DMS53 treated with DMSO at 0.1 percent for 48 hours (cell line): ENCODE data around the gene OR6S1.
"Not testable (repeated sequence)": the region's sequence is repeated elsewhere in the genome, so short reads cannot be mapped to it uniquely, and the experiment has no call there.

Experiments used
- DNase-seq: peaks from one replicate; lab custom pipeline; 2025; ENCODE audit not compliant: unreplicated experiment; lab: John Stamatoyannopoulos, UW

OR6S1 gene

DNA sequence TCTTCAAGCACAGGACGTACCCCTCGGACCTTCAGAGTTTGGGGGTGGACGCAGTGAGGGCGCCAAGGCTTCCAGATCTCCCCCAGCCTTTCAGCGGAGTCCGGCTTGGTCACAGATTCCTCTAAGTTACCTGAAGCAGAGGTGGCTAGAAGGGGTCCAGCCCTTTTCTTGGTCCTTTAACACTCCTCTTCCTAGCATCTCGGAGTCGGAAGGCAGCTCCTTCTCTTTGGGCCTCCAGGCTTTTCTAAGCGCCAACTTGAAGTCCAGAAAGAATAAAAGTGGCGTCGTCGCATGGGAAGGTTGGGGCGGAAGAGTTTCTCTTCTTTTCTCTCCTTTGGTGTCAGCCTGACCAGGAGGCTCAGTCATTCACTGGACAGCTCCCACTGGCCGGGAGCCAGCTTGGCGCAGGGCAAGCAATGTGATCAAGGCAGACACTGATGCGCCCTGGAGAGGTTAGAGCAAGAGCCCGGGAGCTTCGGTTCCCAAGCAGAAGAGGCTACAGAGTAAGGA, 9.6 kb downstream of the OR6S1 start:
- no peak for DNase-seq

DNA sequence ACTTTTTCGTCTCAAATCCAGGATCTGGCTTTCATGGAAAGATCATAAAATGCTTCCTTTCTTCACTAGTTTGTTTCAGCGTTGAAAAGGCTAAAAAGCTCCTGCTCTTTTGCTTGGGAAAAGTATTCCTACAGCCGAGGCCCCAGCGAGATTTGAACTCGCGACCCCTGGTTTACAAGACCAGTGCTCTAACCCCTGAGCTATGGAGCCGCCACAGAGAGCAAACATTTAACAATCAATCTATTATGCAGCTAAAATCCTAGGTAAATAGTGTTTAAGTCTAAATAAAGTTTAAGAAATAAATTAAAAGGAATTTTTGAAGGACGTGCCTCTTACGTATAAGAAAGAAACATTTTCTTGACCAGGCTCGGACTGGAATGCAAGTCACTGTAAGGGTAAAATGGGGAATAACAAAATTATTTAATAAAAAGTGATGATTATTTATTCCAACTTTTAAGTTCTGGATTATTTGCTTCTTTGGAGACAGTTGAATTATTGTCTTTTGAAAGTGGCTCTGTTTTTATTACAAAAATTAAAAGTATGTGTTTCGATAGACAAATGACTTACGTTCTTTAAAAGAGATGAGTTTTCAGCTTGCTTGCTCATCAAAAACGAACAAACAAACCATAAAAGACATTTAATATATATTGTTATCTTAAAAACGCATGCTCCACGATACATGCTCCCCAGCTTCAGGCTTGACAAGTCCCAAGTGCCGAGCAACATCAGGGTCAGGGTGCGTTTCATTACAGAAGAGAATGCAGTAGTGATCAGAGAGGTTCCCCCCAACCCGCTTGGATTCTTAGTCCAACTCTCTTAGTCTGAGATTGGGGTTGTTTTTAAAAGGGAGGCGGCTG, 10.2 kb downstream of the OR6S1 start:
- DNase-seq: no peak

DNA sequence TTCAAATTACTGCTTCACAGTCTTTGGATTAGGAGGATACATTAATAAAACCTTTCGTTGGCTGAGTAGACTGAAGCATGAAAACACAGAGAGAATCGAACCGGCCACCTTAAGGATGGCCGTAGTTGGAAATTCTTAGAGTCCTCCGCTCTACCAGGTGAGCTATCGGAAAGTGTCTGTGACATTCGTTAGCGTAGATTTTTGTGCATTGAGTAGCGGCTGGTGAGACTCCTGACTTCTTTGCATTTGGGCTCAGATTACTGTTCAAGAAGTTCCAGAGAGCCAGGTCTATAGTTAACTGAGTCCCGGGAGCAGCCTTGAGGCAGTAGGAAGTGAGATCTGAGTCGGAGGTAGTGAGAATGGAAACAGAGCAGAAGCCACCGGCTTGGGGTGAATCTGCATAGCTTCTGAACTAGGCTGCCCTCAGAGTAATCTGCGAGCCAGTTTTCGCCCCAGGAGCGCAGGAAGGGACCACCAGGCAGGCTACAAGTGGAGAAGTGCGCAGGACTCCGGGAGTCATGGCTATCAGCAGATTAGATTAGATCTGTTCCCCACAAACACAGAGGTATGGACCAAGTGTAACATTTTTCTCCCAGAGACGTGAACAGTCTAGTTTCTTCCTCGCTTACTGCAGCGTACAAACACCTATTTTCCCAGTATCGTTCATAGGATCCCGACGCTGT, 11.0 kb downstream of the OR6S1 start:
- no peak for DNase-seq

DNA sequence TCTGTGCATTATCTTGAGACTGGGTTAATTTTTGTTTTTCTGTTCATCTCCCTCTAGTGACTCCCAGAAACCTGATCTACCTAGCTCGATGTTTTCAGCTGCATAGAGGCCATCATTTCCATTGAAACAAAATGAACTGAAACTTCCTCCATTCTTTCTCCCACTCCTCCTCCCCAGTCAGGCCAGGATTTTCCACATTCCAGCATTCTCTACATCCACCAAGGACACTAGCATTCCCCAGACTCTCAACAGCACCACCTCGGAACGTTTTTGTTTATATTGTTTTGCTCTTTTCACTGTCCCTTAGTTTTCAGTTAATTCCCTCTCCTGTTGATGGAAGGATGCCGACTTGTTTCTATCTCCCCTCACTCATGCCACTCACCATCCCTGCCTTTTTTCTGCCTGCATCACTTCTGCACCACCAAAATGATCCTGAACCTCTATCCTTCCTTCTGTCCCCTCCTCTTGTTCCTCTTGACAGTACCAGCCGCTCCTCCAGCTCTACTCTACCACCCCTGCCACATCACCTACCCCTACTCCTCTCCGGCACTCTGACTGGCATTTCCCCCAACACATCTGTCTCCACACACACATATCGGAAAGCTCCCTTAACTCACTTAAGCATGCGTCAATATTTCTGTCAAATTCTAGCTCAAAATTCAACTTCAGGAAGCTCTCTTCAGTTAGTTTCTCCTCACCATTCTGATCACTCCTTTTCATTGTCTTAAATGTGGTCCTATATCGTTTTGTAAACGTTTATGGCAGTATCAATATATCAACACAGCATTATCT, 13.2 kb downstream of the OR6S1 start:
- no peak for DNase-seq

DNA sequence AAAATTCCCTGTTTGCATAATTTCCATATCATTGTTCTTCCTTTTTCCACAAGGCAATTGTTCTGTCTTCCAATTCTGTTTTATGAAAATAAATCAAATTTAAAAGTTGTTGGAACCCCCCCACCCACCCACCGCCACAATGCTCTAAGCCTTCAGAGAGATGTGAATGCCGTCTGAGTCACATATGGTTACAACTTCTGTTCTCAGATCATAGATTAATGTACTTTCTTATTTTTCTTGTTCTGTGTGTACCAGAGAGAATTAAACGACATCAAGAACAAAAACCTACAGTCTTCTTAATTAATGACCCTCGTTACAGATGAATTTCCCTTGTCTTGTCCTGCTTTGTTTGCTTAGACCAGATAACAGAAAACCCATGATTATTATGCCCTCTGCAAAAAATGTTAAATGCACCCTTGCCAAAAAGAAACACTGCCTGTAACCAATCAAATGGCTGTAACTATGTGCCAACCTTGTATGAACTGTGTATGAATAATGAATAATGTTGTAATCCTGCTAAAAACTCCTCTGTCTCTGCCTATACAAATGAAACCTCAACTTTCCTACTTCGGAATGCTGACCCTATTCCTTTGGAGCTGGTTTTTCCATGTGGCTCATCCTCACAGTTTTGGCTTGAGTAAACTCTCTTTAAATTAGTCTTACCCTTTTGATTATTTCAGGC, 14.0 kb downstream of the OR6S1 start:
- DNase-seq: no peak

DNA sequence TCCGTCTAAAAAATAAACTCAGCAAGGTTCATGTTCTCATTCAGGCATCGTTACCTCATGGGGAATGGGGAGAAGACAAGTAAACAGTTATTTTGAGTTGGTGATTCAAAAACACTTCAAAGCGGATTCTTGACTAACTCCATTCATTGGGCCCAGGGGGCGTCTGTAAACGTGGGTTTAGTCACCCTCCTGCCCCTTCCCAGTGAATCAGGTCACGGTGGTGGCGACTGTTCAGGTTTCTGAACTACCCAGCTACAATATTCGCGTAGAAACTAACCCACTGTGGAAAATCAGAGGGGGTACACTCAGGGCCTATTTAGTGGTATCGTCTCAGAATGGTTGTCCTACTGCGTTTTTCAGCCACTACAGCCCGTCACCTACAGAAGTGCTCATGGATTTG, 15.2 kb downstream of the OR6S1 start:
- DNase-seq: no peak

DNA sequence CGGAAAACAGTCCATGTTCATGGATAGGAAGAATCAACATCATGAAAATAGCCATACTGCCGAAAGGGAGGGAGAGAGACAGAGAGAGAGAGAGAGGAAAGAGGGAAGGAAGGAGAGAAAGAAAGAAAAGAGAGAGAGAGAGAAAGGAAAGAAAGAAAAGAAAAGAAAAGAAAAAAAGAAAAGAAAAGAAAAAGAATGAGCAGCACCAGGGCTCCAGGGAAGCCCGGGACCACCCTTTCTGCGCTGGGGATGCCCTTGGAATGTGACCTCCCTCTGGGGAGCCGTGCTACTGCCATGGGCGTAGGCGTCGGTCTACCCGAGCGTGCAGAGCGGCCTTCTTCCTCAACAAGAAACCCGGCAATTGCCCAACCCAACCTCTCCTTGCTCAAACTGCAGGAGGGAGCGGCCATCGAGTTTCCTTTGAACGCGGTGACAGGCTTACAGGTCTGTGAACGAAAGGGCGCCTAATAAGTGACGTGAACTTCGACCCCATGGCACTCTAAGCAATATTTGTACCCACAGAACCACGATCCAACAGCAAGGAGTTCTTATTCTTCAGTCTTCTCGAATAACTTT, 16.9 kb downstream of the OR6S1 start:
- DNase-seq: no peak

DNA sequence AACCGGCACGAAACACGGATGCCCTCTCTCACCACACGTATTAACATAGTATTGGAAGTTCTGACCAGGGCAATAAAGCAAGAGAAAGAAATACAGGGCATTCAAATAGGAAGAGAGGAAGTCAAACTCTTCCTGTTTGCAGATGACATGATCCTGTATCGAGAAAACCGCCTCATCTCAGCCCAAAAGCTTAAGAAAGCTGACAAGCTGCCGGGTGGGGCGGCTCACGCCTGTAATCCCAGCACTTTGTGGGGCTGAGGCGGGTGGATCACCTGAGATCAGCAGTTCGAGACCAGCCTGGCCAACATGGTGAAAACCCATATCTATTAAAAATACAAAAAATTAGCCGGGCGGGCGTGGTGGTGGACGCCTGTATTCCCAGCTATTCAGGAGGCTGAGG, 17.7 kb downstream of the OR6S1 start:
- DNase-seq: no peak

DNA sequence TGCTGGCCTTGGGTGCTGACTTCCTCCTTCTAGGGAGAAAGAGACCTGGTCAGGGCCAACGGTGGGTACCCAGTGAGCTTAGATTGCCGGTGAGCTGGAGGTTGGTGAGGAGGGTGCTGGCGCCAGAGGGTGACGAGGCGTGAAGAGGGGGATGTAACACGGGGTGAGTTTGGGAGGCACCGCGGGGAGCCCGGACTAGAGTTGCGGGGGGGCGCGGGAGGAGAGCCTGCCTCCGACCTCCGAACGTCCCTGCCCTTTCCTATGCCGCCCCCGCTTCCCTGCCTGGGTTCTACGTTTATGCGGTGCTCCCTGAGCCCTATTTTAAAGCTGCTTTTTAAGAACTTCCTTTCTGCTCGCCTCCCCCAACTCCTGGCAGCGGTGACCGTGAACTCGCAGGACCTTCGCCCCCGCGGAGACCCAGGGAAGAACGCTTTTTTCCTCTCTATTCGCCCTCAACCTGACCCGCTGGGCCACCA, 18.6 kb downstream of the OR6S1 start:
- no peak for DNase-seq

DNA sequence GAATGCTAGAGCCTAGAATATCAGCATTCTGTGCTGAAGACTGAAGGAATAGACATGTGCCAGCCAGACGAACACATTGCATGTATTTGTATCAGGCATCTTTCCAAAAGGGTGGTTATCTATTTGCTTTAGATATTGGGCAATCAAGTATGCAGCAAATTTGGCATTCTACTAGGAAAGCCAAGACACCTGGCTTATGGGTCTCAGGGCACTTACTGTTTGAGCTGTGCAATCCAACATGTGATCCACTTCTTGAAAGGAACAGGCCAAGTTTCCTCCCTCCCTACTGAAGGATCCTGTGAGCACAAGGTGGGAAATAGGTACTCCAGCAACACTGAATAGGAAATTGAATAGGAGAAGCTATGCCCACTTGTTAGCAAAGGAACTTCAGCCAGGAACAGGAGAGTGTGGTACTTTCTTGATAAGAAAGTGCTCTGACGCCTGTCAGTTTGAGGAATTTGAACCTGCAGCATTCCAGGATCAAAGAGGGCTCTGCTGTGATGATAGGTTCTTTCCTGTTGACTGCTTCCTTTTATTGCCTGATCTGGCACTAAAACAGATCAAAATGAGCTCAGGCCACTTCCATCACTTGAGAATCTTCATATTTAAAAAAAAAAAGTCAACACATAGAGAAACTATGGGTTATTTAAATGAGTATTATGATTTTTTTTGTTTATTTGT, 20.6 kb downstream of the OR6S1 start:
- DNase-seq: no peak

DNA sequence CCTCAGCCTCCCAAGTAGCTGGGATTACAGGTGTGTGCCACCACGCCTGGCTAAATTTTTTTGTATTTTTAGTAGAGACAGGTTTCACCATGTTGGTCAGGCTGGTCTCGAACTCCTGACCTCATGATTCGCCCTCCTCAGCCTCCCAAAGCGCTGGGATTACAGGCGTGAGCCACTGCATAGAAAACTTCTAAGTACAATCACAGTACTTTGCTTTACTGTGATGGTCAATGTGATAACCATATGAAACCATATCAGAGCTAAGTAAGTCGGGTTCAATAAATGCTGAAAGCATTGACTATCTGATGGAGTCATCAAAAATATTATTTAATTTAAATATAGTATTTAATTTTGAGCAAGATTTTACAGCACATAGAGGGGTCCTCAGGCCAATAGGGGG, 21.8 kb downstream of the OR6S1 start:
- not testable (repeated sequence) for DNase-seq

DNA sequence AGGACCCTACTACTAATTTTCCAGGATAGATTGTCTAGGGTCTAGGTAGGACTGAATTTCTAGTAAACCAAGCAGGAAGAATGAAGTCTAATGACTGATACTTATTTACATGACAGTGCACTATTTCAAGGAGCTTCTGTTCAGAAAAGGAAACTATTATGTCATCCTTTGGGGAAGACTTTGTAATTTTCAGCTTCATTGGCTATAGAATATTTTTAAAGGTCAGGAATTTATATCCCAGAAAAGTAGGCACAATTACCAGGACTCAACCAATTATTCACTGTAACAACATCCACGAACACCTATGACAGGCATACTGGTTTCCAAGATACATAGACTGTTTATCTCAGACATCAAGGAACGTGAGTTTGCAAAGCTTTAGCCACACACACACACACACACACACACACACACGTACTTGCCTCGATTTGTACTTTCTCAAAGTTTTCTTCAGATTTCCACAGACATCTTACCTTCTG, 23.2 kb downstream of the OR6S1 start:
- DNase-seq: no peak

DNA sequence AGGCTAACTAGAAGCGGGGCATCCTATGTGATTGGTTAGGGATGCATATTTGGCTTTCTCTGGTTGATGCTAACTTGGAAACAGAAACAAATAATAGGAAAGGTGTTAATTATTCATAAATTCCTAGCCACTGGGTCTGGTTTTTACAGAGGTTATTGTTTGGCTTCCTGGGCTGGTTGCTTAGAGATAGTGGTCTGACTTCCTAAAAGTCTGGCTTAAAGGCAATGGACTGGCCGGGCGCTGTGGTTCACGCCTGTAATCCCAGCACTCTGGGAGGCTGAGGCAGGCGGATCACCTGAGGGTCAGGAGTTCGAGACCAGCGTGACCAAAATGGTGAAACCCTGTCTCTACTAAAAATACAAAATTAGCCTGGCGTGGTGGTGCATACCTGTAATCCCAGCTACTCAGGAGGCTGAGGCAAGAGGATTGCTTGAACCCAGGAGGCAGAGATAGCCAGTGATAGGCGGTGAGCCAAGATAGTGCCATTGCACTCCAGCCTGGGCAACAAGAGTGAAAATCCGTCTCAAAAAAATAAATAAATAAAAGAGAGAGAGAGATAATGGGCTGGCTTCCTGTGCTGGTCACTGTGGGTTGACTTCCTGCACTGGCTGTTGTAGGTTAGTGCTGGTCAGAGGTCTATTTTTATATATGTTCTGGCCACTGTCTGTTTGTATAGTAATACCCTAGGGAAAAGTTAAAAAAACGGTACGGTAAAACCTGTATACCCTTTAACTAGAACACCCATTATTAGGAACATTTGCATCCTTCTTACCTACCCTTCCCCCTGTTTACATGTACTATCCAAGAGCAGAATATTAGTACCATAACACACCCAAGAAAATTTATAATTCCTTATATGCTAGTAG, 24.1 kb downstream of the OR6S1 start:
- DNase-seq: no peak

DNA sequence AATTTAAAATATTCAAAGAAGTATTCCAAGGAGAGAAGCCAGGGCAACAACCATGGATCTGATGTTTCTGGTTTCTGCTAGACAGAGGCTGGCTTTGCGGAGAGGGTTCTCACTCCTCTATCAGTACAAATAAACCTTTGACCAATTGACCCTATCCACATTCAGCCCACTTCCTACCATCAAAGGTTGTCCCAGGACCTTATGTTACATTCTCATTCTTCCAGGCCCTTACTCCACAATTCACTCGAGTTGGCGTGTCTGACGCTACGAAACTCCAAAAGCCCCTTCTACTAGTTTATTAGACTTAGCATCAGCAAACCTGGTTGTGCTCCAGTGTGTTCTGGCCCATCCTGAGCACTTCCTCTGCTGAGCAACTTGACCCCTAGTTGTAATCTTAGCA, 25.5 kb downstream of the OR6S1 start:
- DNase-seq: no peak

DNA sequence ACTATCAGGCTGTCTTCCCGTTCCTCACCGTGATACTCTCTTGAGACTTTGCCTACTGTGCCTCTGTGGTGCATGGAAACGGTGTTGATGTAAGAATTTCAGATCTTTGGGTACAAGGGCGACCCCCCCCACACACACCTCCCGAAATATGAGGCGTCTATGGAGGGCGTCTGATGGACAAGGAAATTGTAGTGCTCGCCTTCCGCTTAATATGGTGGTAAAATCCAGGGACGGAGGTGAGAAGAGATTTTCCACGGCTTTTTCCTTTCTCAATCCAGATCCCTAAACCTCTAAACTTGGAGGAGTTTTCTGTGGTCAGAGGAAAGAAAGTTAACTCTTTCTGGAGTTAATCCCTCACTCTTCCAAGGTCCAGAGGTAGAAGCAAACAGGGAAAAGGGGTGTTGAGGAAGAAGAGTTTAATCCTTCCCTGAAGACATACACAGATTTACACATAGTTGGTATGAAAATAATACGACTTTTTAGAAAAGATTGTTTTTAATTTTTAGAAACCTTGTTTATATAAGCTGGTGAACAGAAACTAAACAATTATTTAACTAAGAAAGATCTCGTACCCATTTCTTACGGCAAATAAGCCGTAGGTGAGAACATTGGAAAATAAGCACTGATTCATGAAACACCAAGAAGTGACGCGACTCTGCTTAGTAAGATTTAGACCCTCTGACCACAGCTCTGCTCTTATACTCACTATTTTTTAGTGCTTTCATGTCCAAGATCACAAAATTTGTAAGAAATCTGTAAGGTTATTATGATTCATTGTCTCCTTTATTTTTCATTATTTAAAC, 27.3 kb downstream of the OR6S1 start:
- DNase-seq: no peak

DNA sequence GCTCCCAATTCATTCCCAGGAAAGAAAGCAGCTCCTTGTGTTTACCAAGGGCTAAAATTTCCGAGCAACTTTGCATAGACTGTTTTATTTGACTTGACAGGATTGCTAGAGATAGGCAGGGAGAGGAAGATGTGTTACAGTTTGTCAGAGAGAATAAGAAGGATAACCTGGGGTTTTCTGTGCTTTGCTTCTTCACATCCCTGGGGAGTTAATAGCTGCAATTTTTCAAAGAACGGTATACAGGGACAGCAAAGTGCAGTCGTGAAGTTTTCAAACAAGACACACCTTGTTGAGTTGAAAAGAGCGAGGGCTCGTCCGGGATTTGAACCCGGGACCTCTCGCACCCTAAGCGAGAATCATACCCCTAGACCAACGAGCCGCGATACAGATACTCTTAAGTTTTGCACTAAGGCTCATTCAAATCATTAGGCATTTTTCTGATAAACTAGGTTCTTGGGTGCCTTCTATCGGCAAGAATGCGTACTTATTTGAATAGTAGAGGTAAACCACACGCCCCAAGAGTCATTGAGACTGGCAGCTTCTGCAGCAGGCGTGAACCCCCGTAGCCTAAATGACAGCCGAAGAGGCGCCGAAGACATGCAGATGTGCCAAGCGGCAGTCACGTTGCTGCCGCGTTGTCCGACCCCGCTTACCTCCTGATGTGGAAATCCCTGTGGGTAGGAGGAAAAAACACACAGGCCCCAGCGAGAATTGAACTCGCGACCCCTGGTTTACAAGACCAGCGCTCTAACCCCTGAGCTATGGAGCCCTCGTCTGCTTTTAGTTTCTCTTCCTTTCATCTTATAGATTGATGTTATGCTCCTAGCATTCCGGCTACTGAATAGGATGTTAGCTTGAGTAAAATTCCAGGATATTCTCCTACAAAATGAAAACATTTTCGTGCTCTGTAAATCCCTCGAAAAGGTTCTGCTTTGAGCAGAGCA, 28.1 kb downstream of the OR6S1 start:
- peak; percentile 66 for DNase-seq

DNA sequence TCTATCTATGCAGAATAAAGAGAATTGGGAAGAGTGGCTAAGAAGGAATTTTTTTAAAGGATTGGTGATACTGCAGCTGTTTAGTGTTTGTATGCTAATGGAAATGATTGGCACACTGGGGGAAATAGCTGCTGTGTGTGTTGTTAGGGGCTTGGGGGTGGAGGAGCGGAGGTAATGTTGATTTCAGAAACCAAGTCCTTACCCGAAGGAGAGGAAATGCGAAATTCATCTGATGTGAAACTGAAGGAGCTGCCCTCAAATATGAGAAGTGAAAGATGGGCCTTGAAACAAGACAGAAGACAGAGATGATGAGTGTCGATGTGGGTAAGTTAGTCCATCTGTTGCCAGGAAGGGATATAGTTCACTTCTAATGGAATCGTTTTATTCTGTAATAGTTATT, 29.1 kb downstream of the OR6S1 start:
- DNase-seq: no peak
